WTC11 (cell line): ENCODE results near the gene SMOC2. TPM values are rescaled to one million over a fixed set of nuclear protein-coding genes. Genes with fewer than 3 reads are reported as not detected.

Experiments
- ATAC-seq: fragments of 200-7000 bp; cut with Tn5 transposase; 2 replicates; pipeline ENCODE4 v1.10.0; 2021; ENCODE audit warnings: mild to moderate bottlenecking, moderate library complexity
- CTCF ChIA-PET: fragments of 300-600 bp; sonication (Branson Sonifier 250); formaldehyde crosslinking; loops from one replicate; lab custom pipeline; 2021; ENCODE audit warnings: antibody characterized with exemption; lab: Charles Lee
- POLR2A ChIA-PET: fragments of 350-600 bp; sonication (Branson Sonifier 250); formaldehyde crosslinking; loops from one replicate; lab custom pipeline; 2021; ENCODE audit warnings: antibody characterized with exemption; lab: Charles Lee
- DNase-seq: peaks from one replicate; pipeline ENCODE4 v3.0.0; 2021; ENCODE audit warnings: low spot score
- H3K27ac Mint-ChIP-seq: 2 replicates; pipeline ENCODE4 v1.8.0; 2021; ENCODE audit warnings: mixed read lengths
- H3K27me3 Mint-ChIP-seq: 2 replicates; pipeline ENCODE4 v1.8.0; 2021; ENCODE audit warnings: low read depth, mild to moderate bottlenecking, moderate library complexity, mixed read lengths
- H3K36me3 Mint-ChIP-seq: 2 replicates; pipeline ENCODE4 v1.8.0; 2021; ENCODE audit warnings: mixed read lengths
- H3K4me1 Mint-ChIP-seq: 2 replicates; pipeline ENCODE4 v1.8.0; 2022; ENCODE audit warnings: mixed read lengths
- H3K4me3 Mint-ChIP-seq: 2 replicates; pipeline ENCODE4 v1.8.0; 2021; ENCODE audit warnings: mild to moderate bottlenecking, moderate library complexity, mixed read lengths
- H3K9me3 Mint-ChIP-seq: 2 replicates; pipeline ENCODE4 v1.8.0; 2021; ENCODE audit warnings: mixed read lengths
- JUN ChIP-seq: sonication (generic); formaldehyde crosslinking; IDR thresholded peaks from 2 replicates; pipeline ENCODE4 v1.8.0; 2023; ENCODE audit warnings: mild to moderate bottlenecking, missing genetic modification reagents
- NFE2L1 ChIP-seq: sonication (generic); formaldehyde crosslinking; IDR thresholded peaks from 2 replicates; pipeline ENCODE4 v1.8.1; 2023; ENCODE audit warnings: missing genetic modification reagents
- SMAD3 ChIP-seq: sonication (generic); formaldehyde crosslinking; IDR thresholded peaks from 2 replicates; pipeline ENCODE4 v1.8.0; 2022; ENCODE audit warnings: missing genetic modification reagents, mild to moderate bottlenecking, borderline replicate concordance
- SOX15 ChIP-seq: fragments of 250-450 bp; sonication (Bioruptor Pico); IDR thresholded peaks from 2 replicates; pipeline ENCODE4 v1.9.0; 2021; ENCODE audit warnings: mild to moderate bottlenecking
- ZNF317 ChIP-seq: sonication (generic); formaldehyde crosslinking; IDR thresholded peaks from 2 replicates; pipeline ENCODE4 v1.8.1; 2023; ENCODE audit warnings: low read depth, mild to moderate bottlenecking, moderate library complexity, missing genetic modification reagents, borderline replicate concordance
- ZNF671 ChIP-seq: fragments of 250-450 bp; sonication (Bioruptor Pico); IDR thresholded peaks from 2 replicates; pipeline ENCODE4 v1.8.0; 2021; ENCODE audit warnings: mild to moderate bottlenecking
- total RNA-seq: library from RNA; stranded (reverse); gene quantifications from 3 replicates; pipeline ENCODE4 v1.2.3, GENCODE V29; 2021
- TF ChIP-seq, protein P1 (sequence below): sonication (generic); formaldehyde crosslinking; IDR thresholded peaks from 2 replicates; pipeline ENCODE4 v1.8.1; 2022; ENCODE audit warnings: missing genetic modification reagents, borderline replicate concordance
- TF ChIP-seq, protein P2 (sequence below): sonication (generic); formaldehyde crosslinking; IDR thresholded peaks from 2 replicates; pipeline ENCODE4 v1.8.0; 2022; ENCODE audit warnings: mild to moderate bottlenecking, missing genetic modification reagents
- TF ChIP-seq, protein P3 (sequence below): sonication (generic); formaldehyde crosslinking; IDR thresholded peaks from 2 replicates; pipeline ENCODE4 v1.8.0; 2023; ENCODE audit warnings: missing genetic modification reagents, mild to moderate bottlenecking, borderline replicate concordance
- TF ChIP-seq, protein P4 (sequence below): sonication (generic); formaldehyde crosslinking; IDR thresholded peaks from 2 replicates; pipeline ENCODE4 v1.8.1; 2023; ENCODE audit warnings: mild to moderate bottlenecking, missing genetic modification reagents, moderate library complexity
- TF ChIP-seq, protein P5 (sequence below): sonication (generic); formaldehyde crosslinking; conservative IDR thresholded peaks from 2 replicates; pipeline ENCODE4 v1.8.1; 2023; ENCODE audit warnings: mild to moderate bottlenecking, low read depth, missing genetic modification reagents, moderate library complexity
- TF ChIP-seq, protein P6 (sequence below): sonication (generic); formaldehyde crosslinking; IDR thresholded peaks from 2 replicates; pipeline ENCODE4 v1.8.1; 2022; ENCODE audit warnings: mild to moderate bottlenecking, moderate library complexity, missing genetic modification reagents
- TF ChIP-seq, protein P7 (sequence below): fragments of 250-450 bp; sonication (Bioruptor Pico); IDR thresholded peaks from 2 replicates; pipeline ENCODE4 v1.8.0; 2021; ENCODE audit warnings: mild to moderate bottlenecking
- TF ChIP-seq, protein P8 (sequence below): sonication (generic); formaldehyde crosslinking; conservative IDR thresholded peaks from 2 replicates; pipeline ENCODE4 v1.8.1; 2022; ENCODE audit warnings: mild to moderate bottlenecking, missing genetic modification reagents
- TF ChIP-seq, protein P9 (sequence below): sonication (generic); formaldehyde crosslinking; IDR thresholded peaks from 2 replicates; pipeline ENCODE4 v1.8.0; 2022; ENCODE audit warnings: mild to moderate bottlenecking, missing genetic modification reagents
- TF ChIP-seq, protein P10 (sequence below): sonication (generic); formaldehyde crosslinking; IDR thresholded peaks from 2 replicates; pipeline ENCODE4 v1.8.1; 2023; ENCODE audit warnings: mild to moderate bottlenecking, missing genetic modification reagents

SMOC2 gene
- total RNA-seq, 1 experiment from 2014 or later: 3.9 TPM

DNA sequence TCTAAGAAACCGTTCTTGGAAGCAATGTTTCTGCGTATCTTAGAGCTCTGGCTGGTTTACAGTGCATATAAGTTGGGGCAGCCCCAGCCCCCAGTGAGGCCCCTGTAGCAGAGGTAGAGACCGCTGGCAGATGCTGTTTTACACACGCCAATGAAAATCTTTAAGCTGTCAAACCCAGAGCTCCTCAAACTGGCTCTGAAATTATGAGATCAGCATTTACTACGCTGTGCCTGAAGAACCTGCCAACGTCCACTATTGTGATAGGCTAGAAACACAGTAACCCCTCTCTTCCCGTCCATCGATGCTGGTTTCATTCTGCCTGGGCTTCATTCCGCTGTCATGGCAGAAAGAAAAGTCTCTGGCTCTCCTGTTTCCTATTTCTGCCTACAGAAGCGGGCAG, 160.6 kb downstream of the SMOC2 start (continued):
- TF ChIP-seq, protein P1, sequence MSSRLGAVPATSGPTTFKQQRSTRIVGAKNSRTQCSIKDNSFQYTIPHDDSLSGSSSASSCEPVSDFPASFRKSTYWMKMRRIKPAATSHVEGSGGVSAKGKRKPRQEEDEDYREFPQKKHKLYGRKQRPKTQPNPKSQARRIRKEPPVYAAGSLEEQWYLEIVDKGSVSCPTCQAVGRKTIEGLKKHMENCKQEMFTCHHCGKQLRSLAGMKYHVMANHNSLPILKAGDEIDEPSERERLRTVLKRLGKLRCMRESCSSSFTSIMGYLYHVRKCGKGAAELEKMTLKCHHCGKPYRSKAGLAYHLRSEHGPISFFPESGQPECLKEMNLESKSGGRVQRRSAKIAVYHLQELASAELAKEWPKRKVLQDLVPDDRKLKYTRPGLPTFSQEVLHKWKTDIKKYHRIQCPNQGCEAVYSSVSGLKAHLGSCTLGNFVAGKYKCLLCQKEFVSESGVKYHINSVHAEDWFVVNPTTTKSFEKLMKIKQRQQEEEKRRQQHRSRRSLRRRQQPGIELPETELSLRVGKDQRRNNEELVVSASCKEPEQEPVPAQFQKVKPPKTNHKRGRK (CRISPR knock-in tag): no peak
- TF ChIP-seq, protein P2, sequence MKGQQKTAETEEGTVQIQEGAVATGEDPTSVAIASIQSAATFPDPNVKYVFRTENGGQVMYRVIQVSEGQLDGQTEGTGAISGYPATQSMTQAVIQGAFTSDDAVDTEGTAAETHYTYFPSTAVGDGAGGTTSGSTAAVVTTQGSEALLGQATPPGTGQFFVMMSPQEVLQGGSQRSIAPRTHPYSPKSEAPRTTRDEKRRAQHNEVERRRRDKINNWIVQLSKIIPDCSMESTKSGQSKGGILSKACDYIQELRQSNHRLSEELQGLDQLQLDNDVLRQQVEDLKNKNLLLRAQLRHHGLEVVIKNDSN: no peak
- TF ChIP-seq, protein P3, sequence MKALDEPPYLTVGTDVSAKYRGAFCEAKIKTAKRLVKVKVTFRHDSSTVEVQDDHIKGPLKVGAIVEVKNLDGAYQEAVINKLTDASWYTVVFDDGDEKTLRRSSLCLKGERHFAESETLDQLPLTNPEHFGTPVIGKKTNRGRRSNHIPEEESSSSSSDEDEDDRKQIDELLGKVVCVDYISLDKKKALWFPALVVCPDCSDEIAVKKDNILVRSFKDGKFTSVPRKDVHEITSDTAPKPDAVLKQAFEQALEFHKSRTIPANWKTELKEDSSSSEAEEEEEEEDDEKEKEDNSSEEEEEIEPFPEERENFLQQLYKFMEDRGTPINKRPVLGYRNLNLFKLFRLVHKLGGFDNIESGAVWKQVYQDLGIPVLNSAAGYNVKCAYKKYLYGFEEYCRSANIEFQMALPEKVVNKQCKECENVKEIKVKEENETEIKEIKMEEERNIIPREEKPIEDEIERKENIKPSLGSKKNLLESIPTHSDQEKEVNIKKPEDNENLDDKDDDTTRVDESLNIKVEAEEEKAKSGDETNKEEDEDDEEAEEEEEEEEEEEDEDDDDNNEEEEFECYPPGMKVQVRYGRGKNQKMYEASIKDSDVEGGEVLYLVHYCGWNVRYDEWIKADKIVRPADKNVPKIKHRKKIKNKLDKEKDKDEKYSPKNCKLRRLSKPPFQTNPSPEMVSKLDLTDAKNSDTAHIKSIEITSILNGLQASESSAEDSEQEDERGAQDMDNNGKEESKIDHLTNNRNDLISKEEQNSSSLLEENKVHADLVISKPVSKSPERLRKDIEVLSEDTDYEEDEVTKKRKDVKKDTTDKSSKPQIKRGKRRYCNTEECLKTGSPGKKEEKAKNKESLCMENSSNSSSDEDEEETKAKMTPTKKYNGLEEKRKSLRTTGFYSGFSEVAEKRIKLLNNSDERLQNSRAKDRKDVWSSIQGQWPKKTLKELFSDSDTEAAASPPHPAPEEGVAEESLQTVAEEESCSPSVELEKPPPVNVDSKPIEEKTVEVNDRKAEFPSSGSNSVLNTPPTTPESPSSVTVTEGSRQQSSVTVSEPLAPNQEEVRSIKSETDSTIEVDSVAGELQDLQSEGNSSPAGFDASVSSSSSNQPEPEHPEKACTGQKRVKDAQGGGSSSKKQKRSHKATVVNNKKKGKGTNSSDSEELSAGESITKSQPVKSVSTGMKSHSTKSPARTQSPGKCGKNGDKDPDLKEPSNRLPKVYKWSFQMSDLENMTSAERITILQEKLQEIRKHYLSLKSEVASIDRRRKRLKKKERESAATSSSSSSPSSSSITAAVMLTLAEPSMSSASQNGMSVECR (CRISPR knock-in tag): no peak
- TF ChIP-seq, protein P4, sequence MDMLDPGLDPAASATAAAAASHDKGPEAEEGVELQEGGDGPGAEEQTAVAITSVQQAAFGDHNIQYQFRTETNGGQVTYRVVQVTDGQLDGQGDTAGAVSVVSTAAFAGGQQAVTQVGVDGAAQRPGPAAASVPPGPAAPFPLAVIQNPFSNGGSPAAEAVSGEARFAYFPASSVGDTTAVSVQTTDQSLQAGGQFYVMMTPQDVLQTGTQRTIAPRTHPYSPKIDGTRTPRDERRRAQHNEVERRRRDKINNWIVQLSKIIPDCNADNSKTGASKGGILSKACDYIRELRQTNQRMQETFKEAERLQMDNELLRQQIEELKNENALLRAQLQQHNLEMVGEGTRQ (CRISPR knock-in tag): no peak
- TF ChIP-seq, protein P5, sequence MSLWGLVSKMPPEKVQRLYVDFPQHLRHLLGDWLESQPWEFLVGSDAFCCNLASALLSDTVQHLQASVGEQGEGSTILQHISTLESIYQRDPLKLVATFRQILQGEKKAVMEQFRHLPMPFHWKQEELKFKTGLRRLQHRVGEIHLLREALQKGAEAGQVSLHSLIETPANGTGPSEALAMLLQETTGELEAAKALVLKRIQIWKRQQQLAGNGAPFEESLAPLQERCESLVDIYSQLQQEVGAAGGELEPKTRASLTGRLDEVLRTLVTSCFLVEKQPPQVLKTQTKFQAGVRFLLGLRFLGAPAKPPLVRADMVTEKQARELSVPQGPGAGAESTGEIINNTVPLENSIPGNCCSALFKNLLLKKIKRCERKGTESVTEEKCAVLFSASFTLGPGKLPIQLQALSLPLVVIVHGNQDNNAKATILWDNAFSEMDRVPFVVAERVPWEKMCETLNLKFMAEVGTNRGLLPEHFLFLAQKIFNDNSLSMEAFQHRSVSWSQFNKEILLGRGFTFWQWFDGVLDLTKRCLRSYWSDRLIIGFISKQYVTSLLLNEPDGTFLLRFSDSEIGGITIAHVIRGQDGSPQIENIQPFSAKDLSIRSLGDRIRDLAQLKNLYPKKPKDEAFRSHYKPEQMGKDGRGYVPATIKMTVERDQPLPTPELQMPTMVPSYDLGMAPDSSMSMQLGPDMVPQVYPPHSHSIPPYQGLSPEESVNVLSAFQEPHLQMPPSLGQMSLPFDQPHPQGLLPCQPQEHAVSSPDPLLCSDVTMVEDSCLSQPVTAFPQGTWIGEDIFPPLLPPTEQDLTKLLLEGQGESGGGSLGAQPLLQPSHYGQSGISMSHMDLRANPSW: no peak

DNA sequence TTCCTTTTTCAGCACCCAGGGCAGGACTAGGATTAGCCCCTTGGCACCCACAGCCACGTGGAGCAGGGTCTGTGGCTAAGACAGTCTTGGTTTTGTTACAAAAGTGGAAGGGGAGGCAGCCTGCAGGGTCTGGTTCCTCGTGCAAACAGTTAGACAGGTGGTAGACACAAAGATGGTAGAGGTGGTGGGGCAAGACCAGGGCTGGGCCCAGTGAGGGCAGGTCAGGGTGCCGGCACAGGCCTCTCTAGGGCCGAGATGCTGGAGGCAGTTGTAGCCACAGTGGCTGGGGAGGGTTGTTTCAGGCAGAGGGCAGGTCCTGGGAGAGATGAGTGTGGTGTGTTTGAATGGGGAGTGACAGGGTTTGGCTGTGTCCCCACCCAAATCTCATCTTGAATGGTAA, 161.6 kb downstream of the SMOC2 start:
- CTCF ChIA-PET: no interaction called here
- no peak for DNase-seq
- ATAC-seq: no peak
- Mint-ChIP-seq H3K36me3 (no peaks in the 10 kb centered on the region), H3K4me3 (no peak overlapping the region), H3K9me3 (0 out of 2 replicates have a peak, but pooled peaks cover 5% of the 10 kb centered on the region), H3K4me1 (peaks cover 19% of the 10 kb centered on the region), H3K27me3 (no peaks in the 10 kb centered on the region), H3K27ac (peak overlapping the region; percentile 67)
- TF ChIP-seq, protein P6, sequence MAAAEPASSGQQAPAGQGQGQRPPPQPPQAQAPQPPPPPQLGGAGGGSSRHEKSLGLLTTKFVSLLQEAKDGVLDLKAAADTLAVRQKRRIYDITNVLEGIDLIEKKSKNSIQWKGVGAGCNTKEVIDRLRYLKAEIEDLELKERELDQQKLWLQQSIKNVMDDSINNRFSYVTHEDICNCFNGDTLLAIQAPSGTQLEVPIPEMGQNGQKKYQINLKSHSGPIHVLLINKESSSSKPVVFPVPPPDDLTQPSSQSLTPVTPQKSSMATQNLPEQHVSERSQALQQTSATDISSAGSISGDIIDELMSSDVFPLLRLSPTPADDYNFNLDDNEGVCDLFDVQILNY (CRISPR knock-in tag): no peak
- TF ChIP-seq SMAD3 (CRISPR knock-in tag) (no peak), SOX15 (CRISPR knock-in tag) (no peak), ZNF317 (CRISPR knock-in tag) (no peak), JUN (CRISPR knock-in tag) (no peak), ZNF671 (CRISPR knock-in tag) (no peak), NFE2L1 (CRISPR knock-in tag) (no peak)
- TF ChIP-seq, protein P7, sequence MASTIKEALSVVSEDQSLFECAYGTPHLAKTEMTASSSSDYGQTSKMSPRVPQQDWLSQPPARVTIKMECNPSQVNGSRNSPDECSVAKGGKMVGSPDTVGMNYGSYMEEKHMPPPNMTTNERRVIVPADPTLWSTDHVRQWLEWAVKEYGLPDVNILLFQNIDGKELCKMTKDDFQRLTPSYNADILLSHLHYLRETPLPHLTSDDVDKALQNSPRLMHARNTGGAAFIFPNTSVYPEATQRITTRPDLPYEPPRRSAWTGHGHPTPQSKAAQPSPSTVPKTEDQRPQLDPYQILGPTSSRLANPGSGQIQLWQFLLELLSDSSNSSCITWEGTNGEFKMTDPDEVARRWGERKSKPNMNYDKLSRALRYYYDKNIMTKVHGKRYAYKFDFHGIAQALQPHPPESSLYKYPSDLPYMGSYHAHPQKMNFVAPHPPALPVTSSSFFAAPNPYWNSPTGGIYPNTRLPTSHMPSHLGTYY (CRISPR knock-in tag): no peak
- TF ChIP-seq, protein P8, sequence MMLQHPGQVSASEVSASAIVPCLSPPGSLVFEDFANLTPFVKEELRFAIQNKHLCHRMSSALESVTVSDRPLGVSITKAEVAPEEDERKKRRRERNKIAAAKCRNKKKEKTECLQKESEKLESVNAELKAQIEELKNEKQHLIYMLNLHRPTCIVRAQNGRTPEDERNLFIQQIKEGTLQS: no peak
- TF ChIP-seq, protein P9, sequence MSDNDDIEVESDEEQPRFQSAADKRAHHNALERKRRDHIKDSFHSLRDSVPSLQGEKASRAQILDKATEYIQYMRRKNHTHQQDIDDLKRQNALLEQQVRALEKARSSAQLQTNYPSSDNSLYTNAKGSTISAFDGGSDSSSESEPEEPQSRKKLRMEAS (CRISPR knock-in tag): no peak
- TF ChIP-seq, protein P10, sequence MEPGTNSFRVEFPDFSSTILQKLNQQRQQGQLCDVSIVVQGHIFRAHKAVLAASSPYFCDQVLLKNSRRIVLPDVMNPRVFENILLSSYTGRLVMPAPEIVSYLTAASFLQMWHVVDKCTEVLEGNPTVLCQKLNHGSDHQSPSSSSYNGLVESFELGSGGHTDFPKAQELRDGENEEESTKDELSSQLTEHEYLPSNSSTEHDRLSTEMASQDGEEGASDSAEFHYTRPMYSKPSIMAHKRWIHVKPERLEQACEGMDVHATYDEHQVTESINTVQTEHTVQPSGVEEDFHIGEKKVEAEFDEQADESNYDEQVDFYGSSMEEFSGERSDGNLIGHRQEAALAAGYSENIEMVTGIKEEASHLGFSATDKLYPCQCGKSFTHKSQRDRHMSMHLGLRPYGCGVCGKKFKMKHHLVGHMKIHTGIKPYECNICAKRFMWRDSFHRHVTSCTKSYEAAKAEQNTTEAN (CRISPR knock-in tag): no peak
- TF ChIP-seq, protein P3 (CRISPR knock-in tag): no peak
- POLR2A ChIA-PET: no interaction called here
